Activated CD8-positive, alpha-beta T cell treated with anti-CD3 and anti-CD28 coated beads for 36 hours (primary cell): Measurements from ENCODE around the gene PDZD2. TPM values are rescaled to one million over a fixed set of nuclear protein-coding genes. Genes with fewer than 3 reads are reported as not detected.

Experiments used
- ATAC-seq: fragments of 200-7000 bp; cut with Tn5 transposase; one replicate; pipeline ENCODE4 v1.10.0; 2021; ENCODE audit warnings: mild to moderate bottlenecking, moderate library complexity
- CTCF ChIA-PET: fragments of 350-600 bp; sonication (Branson Sonifier 250); formaldehyde crosslinking; loops from one replicate; lab custom pipeline; 2021; ENCODE audit warnings: antibody characterized with exemption; lab: Charles Lee
- POLR2A ChIA-PET: fragments of 350-600 bp; sonication (Branson Sonifier 250); formaldehyde crosslinking; loops from one replicate; lab custom pipeline; 2021; ENCODE audit warnings: antibody characterized with exemption; lab: Charles Lee
- DNase-seq: peaks from one replicate; pipeline ENCODE4 v3.0.0-alpha.2; 2020
- H3K27ac Mint-ChIP-seq: one replicate; pipeline ENCODE4 v1.8.0; 2021; ENCODE audit warnings: mild to moderate bottlenecking, mixed read lengths
- H3K27me3 Mint-ChIP-seq: one replicate; pipeline ENCODE4 v1.8.0; 2021; ENCODE audit warnings: mixed read lengths
- H3K36me3 Mint-ChIP-seq: one replicate; pipeline ENCODE4 v1.8.0; 2021; ENCODE audit warnings: low read depth, mixed read lengths
- H3K4me1 Mint-ChIP-seq: one replicate; pipeline ENCODE4 v1.8.0; 2021; ENCODE audit warnings: low read depth, mixed read lengths
- H3K4me3 Mint-ChIP-seq: one replicate; pipeline ENCODE4 v1.8.0; 2021; ENCODE audit warnings: mild to moderate bottlenecking, moderate library complexity, mixed read lengths
- H3K9me3 Mint-ChIP-seq: one replicate; pipeline ENCODE4 v1.8.0; 2021; ENCODE audit warnings: mixed read lengths
- CTCF ChIP-seq: fragments of 200-600 bp; IDR thresholded peaks from one replicate; pipeline ENCODE4 v1.8.0; 2022; ENCODE audit warnings: antibody characterized with exemption, mild to moderate bottlenecking
- intact Hi-C: fragments of 100-400 bp; cut with micrococcal nuclease; formaldehyde crosslinking; loops from one replicate; pipeline ENCODE4 v1.10.0; 2022
- total RNA-seq, 2 experiments: library from RNA; stranded (reverse); gene quantifications; one replicate each; pipeline ENCODE4 v1.2.3, GENCODE V29; 2021

Gene PDZD2
- total RNA-seq, 2 experiments from 2014 or later, result not detected

GRCh38 chr5:32029261-32029660 is 390.3 kb downstream of the PDZD2 start:
- H3K4me3 Mint-ChIP-seq, result no peak overlapping the region
- no peak for DNase-seq
- CTCF ChIA-PET, result interaction anchor here (1.8 kb wide), 1 partner anchor 48 kb away, joined by 6 read pairs; no protein-coding TSS in a partner anchor
- no peaks in the 10 kb centered on the region for H3K9me3 Mint-ChIP-seq
- POLR2A ChIA-PET, result no interaction called here
- intact Hi-C loops, result no loop called here
- peaks cover 14% of the 10 kb centered on the region for H3K4me1 Mint-ChIP-seq
- H3K27me3 Mint-ChIP-seq, result no peaks in the 10 kb centered on the region
- TF ChIP-seq CTCF, result no peak
- H3K36me3 Mint-ChIP-seq, result no peaks in the 10 kb centered on the region
- H3K27ac Mint-ChIP-seq, result no peak overlapping the region
- ATAC-seq, result no peak

DNA sequence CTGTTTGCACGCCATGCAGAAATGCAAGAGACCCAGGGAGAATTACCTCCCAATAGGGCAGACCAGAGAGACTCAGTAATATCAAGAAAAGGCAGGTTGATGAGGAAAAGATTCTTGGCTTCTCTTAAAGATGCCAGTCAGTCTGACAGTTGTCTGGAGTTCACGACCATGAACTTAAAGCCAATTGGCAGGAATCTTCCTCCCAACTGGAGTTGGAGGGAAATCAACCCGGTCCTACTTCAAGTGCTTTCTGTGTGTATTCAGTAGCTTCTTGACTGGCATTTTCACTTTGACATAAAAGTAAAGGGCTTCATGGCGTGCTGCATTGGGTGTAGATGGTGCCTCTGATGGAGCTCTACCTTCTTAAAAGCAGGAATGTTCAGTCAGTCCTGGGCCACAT is 390.9 kb downstream of the PDZD2 start:
- POLR2A ChIA-PET, result no interaction called here
- CTCF ChIA-PET, result interaction anchor here (1.8 kb wide), 1 partner anchor 47 kb away, joined by 6 read pairs; no protein-coding TSS in a partner anchor

DNA sequence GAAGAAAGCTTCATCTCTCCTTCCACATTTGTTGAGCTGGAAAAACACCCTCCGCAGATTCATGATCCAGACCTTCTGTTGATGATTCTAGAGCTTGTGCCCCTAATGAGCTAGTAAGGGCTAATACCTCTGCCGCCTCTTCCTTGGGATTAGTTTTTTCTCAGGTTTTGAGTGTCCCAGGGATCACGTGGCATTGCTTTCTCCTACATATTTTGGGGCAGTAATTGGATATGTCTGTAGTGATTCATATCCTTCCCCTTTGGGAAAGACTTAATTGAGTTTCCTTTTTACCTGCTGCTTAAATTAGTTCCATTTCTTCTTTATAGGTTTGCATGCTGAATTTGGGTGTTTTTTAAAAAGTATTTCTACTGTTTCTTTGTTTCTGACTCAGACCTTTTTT is 391.3 kb downstream of the PDZD2 start:
- TF ChIP-seq CTCF, result no peak
- ChIA-PET CTCF (interaction anchor here (1.8 kb wide), 1 partner anchor 47 kb away, joined by 6 read pairs; no protein-coding TSS in a partner anchor), POLR2A (no interaction called here)
- Mint-ChIP-seq H3K4me3 (no peak overlapping the region), H3K9me3 (no peaks in the 10 kb centered on the region), H3K27me3 (no peaks in the 10 kb centered on the region), H3K4me1 (peaks cover 14% of the 10 kb centered on the region), H3K27ac (no peak overlapping the region), H3K36me3 (no peaks in the 10 kb centered on the region)
- intact Hi-C loops, result no loop called here
- DNase-seq (no peak), ATAC-seq (no peak)

More for the DNA sequence above, 390.9 kb downstream of the PDZD2 start:
- DNase-seq (no peak), ATAC-seq (no peak)
- TF ChIP-seq CTCF, result no peak
- intact Hi-C loops, result no loop called here
- Mint-ChIP-seq H3K4me1 (peaks cover 14% of the 10 kb centered on the region), H3K4me3 (no peak overlapping the region), H3K9me3 (no peaks in the 10 kb centered on the region), H3K27ac (no peak overlapping the region), H3K36me3 (no peaks in the 10 kb centered on the region), H3K27me3 (no peaks in the 10 kb centered on the region)

DNA sequence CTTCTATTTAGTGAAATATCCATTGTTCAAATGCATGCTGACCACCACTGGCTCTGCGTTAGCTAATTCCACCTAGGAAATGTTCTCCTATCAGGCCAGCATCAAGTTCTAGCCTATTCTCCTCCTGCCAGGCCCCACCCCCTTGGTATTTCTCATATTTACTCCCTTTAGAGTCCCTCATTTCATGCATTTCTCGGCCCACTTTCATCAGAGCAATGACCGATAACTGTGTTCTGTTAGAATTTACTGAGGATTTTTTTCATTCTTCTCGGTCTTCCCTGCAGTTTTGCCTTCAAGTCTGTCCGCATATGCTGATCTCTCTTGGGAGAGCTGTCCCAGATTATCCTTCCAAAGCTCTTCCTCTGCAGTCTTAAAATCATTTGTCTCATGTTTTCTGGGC is 391.8 kb downstream of the PDZD2 start:
- POLR2A ChIA-PET, result no interaction called here
- CTCF ChIA-PET, result interaction anchor here (1.8 kb wide), 1 partner anchor 46 kb away, joined by 6 read pairs; no protein-coding TSS in a partner anchor

DNA sequence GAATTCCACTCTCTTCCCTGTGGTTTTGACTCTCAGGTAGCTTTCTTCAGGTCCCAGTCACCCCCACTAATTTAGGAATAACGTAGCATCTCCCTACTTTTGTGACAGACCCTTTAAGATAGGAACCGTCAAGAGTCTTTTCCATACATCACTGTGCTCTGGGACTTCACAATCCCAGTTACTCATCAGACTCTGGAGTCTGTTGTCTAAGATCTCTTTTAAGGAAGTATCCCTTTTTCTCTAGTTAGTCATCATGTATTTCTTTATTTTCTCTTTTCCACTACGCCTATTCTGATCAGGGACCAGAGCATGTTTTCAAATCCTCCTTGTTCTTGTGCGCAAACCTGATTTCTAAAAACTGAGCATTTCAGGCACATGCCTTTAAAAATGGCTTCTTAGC is 392.2 kb downstream of the PDZD2 start:
- POLR2A ChIA-PET, result no interaction called here
- Mint-ChIP-seq H3K9me3 (no peaks in the 10 kb centered on the region), H3K27me3 (no peaks in the 10 kb centered on the region), H3K36me3 (no peaks in the 10 kb centered on the region), H3K4me1 (peaks cover 14% of the 10 kb centered on the region), H3K4me3 (no peak overlapping the region), H3K27ac (no peak overlapping the region)
- TF ChIP-seq CTCF, result no peak
- CTCF ChIA-PET, result no interaction called here
- intact Hi-C loops, result no loop called here
- ATAC-seq (no peak), DNase-seq (no peak)

More for the DNA sequence above, 391.8 kb downstream of the PDZD2 start:
- TF ChIP-seq CTCF, result no peak
- no peaks in the 10 kb centered on the region for H3K36me3 Mint-ChIP-seq
- no peak overlapping the region for H3K27ac Mint-ChIP-seq
- no peaks in the 10 kb centered on the region for H3K9me3 Mint-ChIP-seq
- H3K27me3 Mint-ChIP-seq, result no peaks in the 10 kb centered on the region
- intact Hi-C loops, result no loop called here
- H3K4me1 Mint-ChIP-seq, result peaks cover 14% of the 10 kb centered on the region
- no peak for ATAC-seq
- no peak overlapping the region for H3K4me3 Mint-ChIP-seq
- no peak for DNase-seq
